HepG2 (cell line): ENCODE measurements around the gene LPCAT4. TPM values are rescaled to one million over a fixed set of nuclear protein-coding genes. Genes with fewer than 3 reads are reported as not detected.

Experiments
- NFE2 ChIP-seq: sonication (generic); formaldehyde crosslinking; IDR thresholded peaks from 2 replicates; pipeline ENCODE4 v1.4.0; 2020; ENCODE audit warnings: missing genetic modification reagents
- NR2F6 ChIP-seq, 2 experiments: IDR thresholded peaks; 2 replicates each; pipeline ENCODE4 v1.6.1; 2016; ENCODE audit warnings: antibody characterized with exemption in 1 of 2, mild to moderate bottlenecking in 1 of 2
- PCBP1 ChIP-seq: fragments of 200-400 bp; formaldehyde crosslinking; IDR thresholded peaks from 2 replicates; pipeline ENCODE4 v1.6.1; 2017; ENCODE audit warnings: mild to moderate bottlenecking, low read depth, low read length, borderline replicate concordance
- TCF7 ChIP-seq: sonication (generic); IDR thresholded peaks from 2 replicates; pipeline ENCODE4 v1.6.1; 2016; ENCODE audit warnings: antibody characterized with exemption, low read depth
- TOPORS ChIP-seq: sonication (generic); formaldehyde crosslinking; IDR thresholded peaks from 2 replicates; pipeline ENCODE4 v1.8.0; 2023; ENCODE audit warnings: mild to moderate bottlenecking, missing genetic modification reagents
- ZFYVE20 ChIP-seq: sonication (generic); formaldehyde crosslinking; IDR thresholded peaks from 2 replicates; pipeline ENCODE4 v1.8.0; 2023; ENCODE audit warnings: low read depth, mild to moderate bottlenecking, moderate library complexity, missing genetic modification reagents, borderline replicate concordance
- ZNF296 ChIP-seq: sonication (generic); formaldehyde crosslinking; conservative IDR thresholded peaks from 2 replicates; pipeline ENCODE4 v1.5.0; 2020; ENCODE audit warnings: mild to moderate bottlenecking, missing genetic modification reagents
- ZNF7 ChIP-seq: IDR thresholded peaks from 2 replicates; pipeline ENCODE4 v1.6.1; 2016; ENCODE audit warnings: missing biosample characterization, missing genetic modification reagents
- ZNF766 ChIP-seq: sonication (generic); formaldehyde crosslinking; IDR thresholded peaks from 2 replicates; pipeline ENCODE4 v1.5.0; 2020; ENCODE audit warnings: missing genetic modification reagents, borderline replicate concordance
- ZNF781 ChIP-seq: sonication (generic); formaldehyde crosslinking; IDR thresholded peaks from 2 replicates; pipeline ENCODE4 v1.5.1; 2020; ENCODE audit warnings: borderline replicate concordance, mild to moderate bottlenecking, missing genetic modification reagents; ENCODE audit errors: not compliant biosample characterization
- polyA plus RNA-seq, 8 experiments: library from polyadenylated mRNA; depleted of rRNA in 3 of 8; stranded (reverse) in 7 of 8; unstranded in 1 of 8; fragments of >200 nt; fragmentation: Illumina TruSeq in 4 of 8; extraction: Trizol in 4 of 8; gene quantifications; 2 replicates each; pipeline versions ENCODE4 v1.2.1 to v1.2.3, GENCODE V29; 2011 to 2016; ENCODE audit warnings: low read depth in 4 of 8, missing spikeins in 1 of 8, mixed read lengths in 1 of 8; ENCODE audit not compliant: insufficient read depth in 1 of 8
- total RNA-seq, 5 experiments: library from RNA; depleted of rRNA; stranded (reverse); fragments of >200 nt; fragmentation: Illumina TruSeq; extraction: Trizol; gene quantifications; 2 replicates each; pipeline ENCODE4 v1.2.3, GENCODE V29; 2016; ENCODE audit warnings: low read depth in 1 of 5
- TF ChIP-seq, protein P1 (sequence below): sonication (generic); formaldehyde crosslinking; IDR thresholded peaks from 2 replicates; pipeline ENCODE4 v1.4.0; 2020; ENCODE audit warnings: missing genetic modification reagents, borderline replicate concordance
- TF ChIP-seq, protein P2 (sequence below): sonication (generic); formaldehyde crosslinking; IDR thresholded peaks from 2 replicates; pipeline ENCODE4 v1.4.0; 2020; ENCODE audit warnings: missing genetic modification reagents, borderline replicate concordance
- TF ChIP-seq, protein P3 (sequence below): sonication (generic); formaldehyde crosslinking; IDR thresholded peaks from 2 replicates; pipeline ENCODE4 v1.5.1; 2020; ENCODE audit warnings: mild to moderate bottlenecking, missing genetic modification reagents
- TF ChIP-seq, protein P4 (sequence below): sonication (generic); formaldehyde crosslinking; IDR thresholded peaks from 2 replicates; pipeline ENCODE4 v1.8.0; 2022; ENCODE audit warnings: mild to moderate bottlenecking, missing genetic modification reagents; ENCODE audit not compliant: insufficient replicate concordance
- TF ChIP-seq, protein P5 (sequence below): sonication (generic); formaldehyde crosslinking; IDR thresholded peaks from 2 replicates; pipeline ENCODE4 v1.4.0; 2020; ENCODE audit warnings: missing genetic modification reagents

The LPCAT4 gene
- total and polyA plus RNA-seq, 2 of the 13 experiments (the other 11 are each of a cell fraction or from before 2014, with no cell fraction given), result 8.1 to 57.1 TPM

DNA sequence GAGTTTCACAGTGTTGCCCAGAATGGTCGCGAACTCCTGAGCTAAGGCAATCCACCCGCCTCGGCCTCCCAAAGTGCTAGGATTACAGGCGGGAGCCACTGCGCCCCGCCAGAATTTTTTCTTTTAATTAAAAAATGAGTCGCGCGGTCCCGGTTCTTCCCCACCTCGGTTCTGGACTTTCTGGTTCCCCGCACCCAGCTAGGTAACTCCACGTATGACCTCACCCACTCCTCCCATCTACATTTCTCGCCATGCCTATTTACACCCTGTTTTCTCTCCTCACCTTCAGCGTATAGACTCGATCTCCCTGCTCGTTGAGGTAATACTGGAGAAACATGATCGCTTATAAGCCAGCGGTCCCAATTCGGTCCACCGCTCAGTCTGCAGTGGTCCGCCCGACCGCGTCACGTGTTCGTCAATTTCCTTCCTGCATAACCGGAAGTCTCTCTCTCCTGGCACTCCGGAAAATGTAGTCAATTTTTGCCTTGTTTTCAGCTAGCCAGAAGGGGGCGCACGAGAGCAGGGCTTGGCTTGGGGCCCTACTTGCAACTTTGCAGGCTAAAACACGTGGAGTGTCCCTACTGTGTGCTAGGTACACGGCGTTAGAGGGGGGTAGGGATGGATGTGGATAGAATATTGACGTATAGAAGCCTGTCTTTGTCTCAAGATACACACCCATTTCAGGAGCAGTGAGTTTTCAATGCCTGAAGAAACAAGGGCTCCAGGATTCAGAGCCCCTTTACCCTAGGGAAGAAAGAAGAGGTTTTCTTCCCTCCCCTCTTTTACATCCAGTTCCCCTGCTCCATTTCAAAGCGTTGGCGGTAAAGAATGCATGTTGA, 24.0 kb downstream of the LPCAT4 start, which contains the start of the genes NOP10 and NUTM1 (continued):
- TF ChIP-seq, protein P1, sequence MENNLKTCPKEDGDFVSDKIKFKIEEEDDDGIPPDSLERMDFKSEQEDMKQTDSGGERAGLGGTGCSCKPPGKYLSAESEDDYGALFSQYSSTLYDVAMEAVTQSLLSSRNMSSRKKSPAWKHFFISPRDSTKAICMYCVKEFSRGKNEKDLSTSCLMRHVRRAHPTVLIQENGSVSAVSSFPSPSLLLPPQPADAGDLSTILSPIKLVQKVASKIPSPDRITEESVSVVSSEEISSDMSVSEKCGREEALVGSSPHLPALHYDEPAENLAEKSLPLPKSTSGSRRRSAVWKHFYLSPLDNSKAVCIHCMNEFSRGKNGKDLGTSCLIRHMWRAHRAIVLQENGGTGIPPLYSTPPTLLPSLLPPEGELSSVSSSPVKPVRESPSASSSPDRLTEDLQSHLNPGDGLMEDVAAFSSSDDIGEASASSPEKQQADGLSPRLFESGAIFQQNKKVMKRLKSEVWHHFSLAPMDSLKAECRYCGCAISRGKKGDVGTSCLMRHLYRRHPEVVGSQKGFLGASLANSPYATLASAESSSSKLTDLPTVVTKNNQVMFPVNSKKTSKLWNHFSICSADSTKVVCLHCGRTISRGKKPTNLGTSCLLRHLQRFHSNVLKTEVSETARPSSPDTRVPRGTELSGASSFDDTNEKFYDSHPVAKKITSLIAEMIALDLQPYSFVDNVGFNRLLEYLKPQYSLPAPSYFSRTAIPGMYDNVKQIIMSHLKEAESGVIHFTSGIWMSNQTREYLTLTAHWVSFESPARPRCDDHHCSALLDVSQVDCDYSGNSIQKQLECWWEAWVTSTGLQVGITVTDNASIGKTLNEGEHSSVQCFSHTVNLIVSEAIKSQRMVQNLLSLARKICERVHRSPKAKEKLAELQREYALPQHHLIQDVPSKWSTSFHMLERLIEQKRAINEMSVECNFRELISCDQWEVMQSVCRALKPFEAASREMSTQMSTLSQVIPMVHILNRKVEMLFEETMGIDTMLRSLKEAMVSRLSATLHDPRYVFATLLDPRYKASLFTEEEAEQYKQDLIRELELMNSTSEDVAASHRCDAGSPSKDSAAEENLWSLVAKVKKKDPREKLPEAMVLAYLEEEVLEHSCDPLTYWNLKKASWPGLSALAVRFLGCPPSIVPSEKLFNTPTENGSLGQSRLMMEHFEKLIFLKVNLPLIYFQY (CRISPR knock-in tag), result peak; percentile 79
- TF ChIP-seq PCBP1 (no peak), TOPORS (CRISPR knock-in tag) (0 out of 2 replicates have a peak, but pooled peaks have one; percentile 35), NFE2 (CRISPR knock-in tag) (no peak), NR2F6 (IDR thresholded peaks at IDR 0.05) (no peak), NR2F6 (CRISPR knock-in tag; IDR thresholded peaks at IDR 0.05) (peak; percentile 33; the same call in 1 of the 2 replicates), ZNF296 (CRISPR knock-in tag) (no peak), ZNF766 (CRISPR knock-in tag) (no peak), ZFYVE20 (no peak), ZNF781 (no peak), ZNF7 (CRISPR knock-in tag) (no peak), TCF7 (no peak)
- TF ChIP-seq, protein P2, sequence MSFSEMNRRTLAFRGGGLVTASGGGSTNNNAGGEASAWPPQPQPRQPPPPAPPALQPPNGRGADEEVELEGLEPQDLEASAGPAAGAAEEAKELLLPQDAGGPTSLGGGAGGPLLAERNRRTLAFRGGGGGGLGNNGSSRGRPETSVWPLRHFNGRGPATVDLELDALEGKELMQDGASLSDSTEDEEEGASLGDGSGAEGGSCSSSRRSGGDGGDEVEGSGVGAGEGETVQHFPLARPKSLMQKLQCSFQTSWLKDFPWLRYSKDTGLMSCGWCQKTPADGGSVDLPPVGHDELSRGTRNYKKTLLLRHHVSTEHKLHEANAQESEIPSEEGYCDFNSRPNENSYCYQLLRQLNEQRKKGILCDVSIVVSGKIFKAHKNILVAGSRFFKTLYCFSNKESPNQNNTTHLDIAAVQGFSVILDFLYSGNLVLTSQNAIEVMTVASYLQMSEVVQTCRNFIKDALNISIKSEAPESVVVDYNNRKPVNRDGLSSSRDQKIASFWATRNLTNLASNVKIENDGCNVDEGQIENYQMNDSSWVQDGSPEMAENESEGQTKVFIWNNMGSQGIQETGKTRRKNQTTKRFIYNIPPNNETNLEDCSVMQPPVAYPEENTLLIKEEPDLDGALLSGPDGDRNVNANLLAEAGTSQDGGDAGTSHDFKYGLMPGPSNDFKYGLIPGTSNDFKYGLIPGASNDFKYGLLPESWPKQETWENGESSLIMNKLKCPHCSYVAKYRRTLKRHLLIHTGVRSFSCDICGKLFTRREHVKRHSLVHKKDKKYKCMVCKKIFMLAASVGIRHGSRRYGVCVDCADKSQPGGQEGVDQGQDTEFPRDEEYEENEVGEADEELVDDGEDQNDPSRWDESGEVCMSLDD, result no peak
- TF ChIP-seq, protein P3, sequence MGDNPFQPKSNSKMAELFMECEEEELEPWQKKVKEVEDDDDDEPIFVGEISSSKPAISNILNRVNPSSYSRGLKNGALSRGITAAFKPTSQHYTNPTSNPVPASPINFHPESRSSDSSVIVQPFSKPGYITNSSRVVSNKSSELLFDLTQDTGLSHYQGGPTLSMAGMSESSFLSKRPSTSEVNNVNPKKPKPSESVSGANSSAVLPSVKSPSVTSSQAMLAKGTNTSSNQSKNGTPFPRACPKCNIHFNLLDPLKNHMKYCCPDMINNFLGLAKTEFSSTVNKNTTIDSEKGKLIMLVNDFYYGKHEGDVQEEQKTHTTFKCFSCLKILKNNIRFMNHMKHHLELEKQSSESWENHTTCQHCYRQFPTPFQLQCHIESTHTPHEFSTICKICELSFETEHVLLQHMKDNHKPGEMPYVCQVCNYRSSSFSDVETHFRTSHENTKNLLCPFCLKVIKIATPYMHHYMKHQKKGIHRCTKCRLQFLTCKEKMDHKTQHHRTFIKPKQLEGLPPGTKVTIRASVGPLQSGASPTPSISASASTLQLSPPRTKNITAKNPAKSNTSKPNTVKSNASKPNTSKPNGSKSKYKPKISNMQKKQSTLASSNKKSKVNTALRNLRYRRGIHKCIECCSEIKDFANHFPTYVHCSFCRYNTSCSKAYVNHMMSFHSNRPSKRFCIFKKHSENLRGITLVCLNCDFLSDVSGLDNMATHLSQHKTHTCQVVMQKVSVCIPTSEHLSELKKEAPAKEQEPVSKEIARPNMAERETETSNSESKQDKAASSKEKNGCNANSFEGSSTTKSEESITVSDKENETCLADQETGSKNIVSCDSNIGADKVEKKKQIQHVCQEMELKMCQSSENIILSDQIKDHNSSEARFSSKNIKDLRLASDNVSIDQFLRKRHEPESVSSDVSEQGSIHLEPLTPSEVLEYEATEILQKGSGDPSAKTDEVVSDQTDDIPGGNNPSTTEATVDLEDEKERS (CRISPR knock-in tag), result 0 out of 2 replicates have a peak, but pooled peaks have one; percentile 46
- TF ChIP-seq, protein P4, sequence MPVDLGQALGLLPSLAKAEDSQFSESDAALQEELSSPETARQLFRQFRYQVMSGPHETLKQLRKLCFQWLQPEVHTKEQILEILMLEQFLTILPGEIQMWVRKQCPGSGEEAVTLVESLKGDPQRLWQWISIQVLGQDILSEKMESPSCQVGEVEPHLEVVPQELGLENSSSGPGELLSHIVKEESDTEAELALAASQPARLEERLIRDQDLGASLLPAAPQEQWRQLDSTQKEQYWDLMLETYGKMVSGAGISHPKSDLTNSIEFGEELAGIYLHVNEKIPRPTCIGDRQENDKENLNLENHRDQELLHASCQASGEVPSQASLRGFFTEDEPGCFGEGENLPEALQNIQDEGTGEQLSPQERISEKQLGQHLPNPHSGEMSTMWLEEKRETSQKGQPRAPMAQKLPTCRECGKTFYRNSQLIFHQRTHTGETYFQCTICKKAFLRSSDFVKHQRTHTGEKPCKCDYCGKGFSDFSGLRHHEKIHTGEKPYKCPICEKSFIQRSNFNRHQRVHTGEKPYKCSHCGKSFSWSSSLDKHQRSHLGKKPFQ (CRISPR knock-in tag), result no peak
- TF ChIP-seq, protein P5, sequence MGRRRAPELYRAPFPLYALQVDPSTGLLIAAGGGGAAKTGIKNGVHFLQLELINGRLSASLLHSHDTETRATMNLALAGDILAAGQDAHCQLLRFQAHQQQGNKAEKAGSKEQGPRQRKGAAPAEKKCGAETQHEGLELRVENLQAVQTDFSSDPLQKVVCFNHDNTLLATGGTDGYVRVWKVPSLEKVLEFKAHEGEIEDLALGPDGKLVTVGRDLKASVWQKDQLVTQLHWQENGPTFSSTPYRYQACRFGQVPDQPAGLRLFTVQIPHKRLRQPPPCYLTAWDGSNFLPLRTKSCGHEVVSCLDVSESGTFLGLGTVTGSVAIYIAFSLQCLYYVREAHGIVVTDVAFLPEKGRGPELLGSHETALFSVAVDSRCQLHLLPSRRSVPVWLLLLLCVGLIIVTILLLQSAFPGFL (CRISPR knock-in tag), result no peak
